SKM-1 (cell line): ENCODE results near the gene CHCHD6.

ENCODE experiments used
- DNase-seq: peaks from one replicate; lab custom pipeline; 2025; ENCODE audit not compliant: unreplicated experiment; lab: John Stamatoyannopoulos, UW

Gene CHCHD6

GRCh38 chr3:126989316-126990023 lies 285.4 kb downstream of the CHCHD6 start:
- DNase-seq = no peak

- DNase-seq = no peak
Measured at GRCh38 chr3:126990024-126990700, 286.1 kb downstream of the CHCHD6 start.

GRCh38 chr3:126990890-126991289 lies 286.9 kb downstream of the CHCHD6 start:
- DNase-seq = no peak

- DNase-seq = no peak
Measured at GRCh38 chr3:126991366-126992200, 287.5 kb downstream of the CHCHD6 start.

DNA sequence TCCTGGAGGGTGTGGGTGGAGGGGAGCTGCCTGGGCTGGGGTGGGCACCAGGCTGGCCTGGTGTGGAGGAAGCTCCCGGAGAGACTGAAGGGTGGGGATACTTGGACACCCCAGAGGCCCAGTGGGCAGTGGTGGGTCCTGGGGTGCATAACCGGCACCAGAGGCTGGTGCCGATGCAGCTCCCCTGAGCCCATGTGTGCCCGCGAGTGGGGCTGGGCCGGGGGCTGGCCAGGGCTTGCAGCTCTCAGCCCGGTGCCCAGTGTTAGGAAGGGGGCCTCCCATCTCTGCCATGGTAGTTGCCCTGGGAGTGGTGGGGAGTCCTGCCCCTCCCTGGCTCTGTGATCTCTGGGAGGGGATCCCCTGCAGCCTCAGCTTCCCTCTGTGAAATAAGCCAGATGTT lies 288.2 kb downstream of the CHCHD6 start:
- no peak for DNase-seq

- DNase-seq = no peak
Measured at GRCh38 chr3:126992776-126993175, 288.7 kb downstream of the CHCHD6 start.

DNA sequence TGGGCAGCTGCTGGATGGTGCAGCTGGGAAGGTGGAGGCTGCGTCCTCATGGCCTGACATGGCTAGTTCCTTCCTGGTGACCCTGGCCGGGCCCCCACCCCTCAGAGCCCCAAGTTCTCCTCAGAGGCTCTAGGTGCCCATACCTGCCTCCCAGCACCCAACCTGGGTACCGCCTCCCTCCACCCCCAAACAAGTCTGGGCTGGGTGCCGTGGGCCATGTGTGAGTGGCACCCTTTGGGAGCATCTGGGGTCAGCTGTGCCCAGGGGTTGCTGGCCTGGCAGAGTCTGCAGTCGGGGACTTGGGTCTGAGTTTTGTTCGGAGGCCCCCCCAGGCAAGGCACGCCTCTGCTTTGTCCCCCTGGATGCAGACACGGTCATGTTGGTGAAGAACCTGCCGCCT lies 289.4 kb downstream of the CHCHD6 start:
- no peak for DNase-seq

- no peak for DNase-seq
Measured at GRCh38 chr3:126994661-126995245, 290.7 kb downstream of the CHCHD6 start.

- DNase-seq = no peak
Measured at GRCh38 chr3:126995254-126995780, 291.3 kb downstream of the CHCHD6 start.

GRCh38 chr3:126995926-126996512 lies 292.0 kb downstream of the CHCHD6 start:
- DNase-seq = no peak

GRCh38 chr3:126996905-126997304 lies 292.9 kb downstream of the CHCHD6 start:
- no peak for DNase-seq

GRCh38 chr3:126997455-126998038 lies 293.5 kb downstream of the CHCHD6 start:
- DNase-seq = no peak

DNA sequence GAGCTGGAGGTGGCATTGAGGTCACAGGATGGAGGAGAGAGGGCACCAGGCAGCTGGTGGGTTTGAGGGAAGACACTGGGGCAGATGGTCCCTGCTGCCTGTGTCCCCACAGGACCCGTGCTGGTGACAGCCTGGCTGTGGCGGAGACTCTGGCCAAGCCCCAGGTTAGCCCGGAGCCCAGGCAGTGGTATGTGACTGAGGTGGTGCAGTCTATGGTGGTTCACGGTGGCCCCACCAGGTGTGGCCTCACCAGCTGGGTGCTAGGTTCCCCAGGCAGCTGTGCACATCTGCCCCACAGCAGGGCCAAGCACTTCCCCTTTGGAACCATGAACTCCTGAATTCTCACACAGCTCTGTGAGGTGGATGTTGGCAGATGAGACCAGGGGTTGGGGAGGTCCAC lies 294.3 kb downstream of the CHCHD6 start:
- DNase-seq = no peak

GRCh38 chr3:126998728-126999127 lies 294.7 kb downstream of the CHCHD6 start:
- no peak for DNase-seq

DNA sequence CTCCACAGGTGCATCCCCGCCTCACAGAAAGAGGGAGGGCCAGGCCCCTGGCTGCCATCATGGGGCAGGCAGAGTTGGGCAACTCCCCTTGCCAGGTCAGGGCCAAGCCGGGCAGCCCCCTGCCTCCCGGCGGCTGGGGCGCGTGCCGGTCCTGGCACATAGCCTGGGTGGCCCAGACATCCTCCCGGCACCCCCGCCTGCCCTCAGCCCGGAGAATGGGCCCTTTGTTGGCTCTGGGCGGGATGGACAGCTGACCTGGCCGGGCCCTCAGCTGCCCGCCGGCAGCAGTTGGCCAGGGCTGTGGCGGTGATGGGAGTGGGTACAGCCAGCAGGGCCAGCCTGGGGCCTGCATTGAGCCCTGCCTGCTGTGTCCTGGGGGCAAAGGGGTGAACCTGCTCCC lies 295.3 kb downstream of the CHCHD6 start:
- no peak for DNase-seq

GRCh38 chr3:127000119-127000518 lies 296.1 kb downstream of the CHCHD6 start:
- DNase-seq = no peak

GRCh38 chr3:127000761-127001160 lies 296.7 kb downstream of the CHCHD6 start:
- no peak for DNase-seq

GRCh38 chr3:127001486-127002194 lies 297.6 kb downstream of the CHCHD6 start:
- no peak for DNase-seq

- DNase-seq = no peak
Measured at GRCh38 chr3:127002195-127003174, 298.4 kb downstream of the CHCHD6 start.
